WTC11 (cell line): ENCODE data around the gene ATG5. TPM values are rescaled to one million over a fixed set of nuclear protein-coding genes. Genes with fewer than 3 reads are reported as not detected.

ENCODE experiments used
- ATAC-seq: fragments of 200-7000 bp; cut with Tn5 transposase; 2 replicates; pipeline ENCODE4 v1.10.0; 2021; ENCODE audit warnings: mild to moderate bottlenecking, moderate library complexity
- CTCF ChIA-PET: fragments of 300-600 bp; sonication (Branson Sonifier 250); formaldehyde crosslinking; loops from one replicate; lab custom pipeline; 2021; ENCODE audit warnings: antibody characterized with exemption; lab: Charles Lee
- POLR2A ChIA-PET: fragments of 350-600 bp; sonication (Branson Sonifier 250); formaldehyde crosslinking; loops from one replicate; lab custom pipeline; 2021; ENCODE audit warnings: antibody characterized with exemption; lab: Charles Lee
- DNase-seq: peaks from one replicate; pipeline ENCODE4 v3.0.0; 2021; ENCODE audit warnings: low spot score
- H3K27ac Mint-ChIP-seq: 2 replicates; pipeline ENCODE4 v1.8.0; 2021; ENCODE audit warnings: mixed read lengths
- H3K27me3 Mint-ChIP-seq: 2 replicates; pipeline ENCODE4 v1.8.0; 2021; ENCODE audit warnings: low read depth, mild to moderate bottlenecking, moderate library complexity, mixed read lengths
- H3K36me3 Mint-ChIP-seq: 2 replicates; pipeline ENCODE4 v1.8.0; 2021; ENCODE audit warnings: mixed read lengths
- H3K4me1 Mint-ChIP-seq: 2 replicates; pipeline ENCODE4 v1.8.0; 2022; ENCODE audit warnings: mixed read lengths
- H3K4me3 Mint-ChIP-seq: 2 replicates; pipeline ENCODE4 v1.8.0; 2021; ENCODE audit warnings: mild to moderate bottlenecking, moderate library complexity, mixed read lengths
- H3K9me3 Mint-ChIP-seq: 2 replicates; pipeline ENCODE4 v1.8.0; 2021; ENCODE audit warnings: mixed read lengths
- FOXJ3 ChIP-seq: sonication (generic); formaldehyde crosslinking; IDR thresholded peaks from 2 replicates; pipeline ENCODE4 v1.9.0; 2021; ENCODE audit warnings: missing genetic modification reagents, mild to moderate bottlenecking, borderline replicate concordance
- FOXP1 ChIP-seq: sonication (generic); formaldehyde crosslinking; IDR thresholded peaks from 2 replicates; pipeline ENCODE4 v1.8.0; 2022; ENCODE audit warnings: missing genetic modification reagents, mild to moderate bottlenecking, moderate library complexity, borderline replicate concordance
- GTF2I ChIP-seq: fragments of 250-450 bp; sonication (Bioruptor Pico); conservative IDR thresholded peaks from 2 replicates; pipeline ENCODE4 v1.4.0; 2021; ENCODE audit warnings: mild to moderate bottlenecking
- OVOL2 ChIP-seq: fragments of 250-450 bp; sonication (Bioruptor Pico); IDR thresholded peaks from 2 replicates; pipeline ENCODE4 v1.9.0; 2021; ENCODE audit warnings: mild to moderate bottlenecking, borderline replicate concordance
- PRDM15 ChIP-seq: sonication (generic); formaldehyde crosslinking; IDR thresholded peaks from 2 replicates; pipeline ENCODE4 v1.8.0; 2022; ENCODE audit warnings: missing genetic modification reagents
- PRRX2 ChIP-seq: fragments of 250-450 bp; sonication (Bioruptor Pico); IDR thresholded peaks from 2 replicates; pipeline ENCODE4 v1.8.0; 2021; ENCODE audit warnings: mild to moderate bottlenecking
- SMAD4 ChIP-seq: sonication (generic); formaldehyde crosslinking; IDR thresholded peaks from 2 replicates; pipeline ENCODE4 v1.8.0; 2022; ENCODE audit warnings: mild to moderate bottlenecking, missing genetic modification reagents
- TCF7 ChIP-seq: sonication (generic); formaldehyde crosslinking; IDR thresholded peaks from 2 replicates; pipeline ENCODE4 v1.8.0; 2022; ENCODE audit warnings: mild to moderate bottlenecking, low read depth, missing genetic modification reagents, moderate library complexity
- ZNF121 ChIP-seq: sonication (generic); formaldehyde crosslinking; IDR thresholded peaks from 2 replicates; pipeline ENCODE4 v1.8.0; 2023; ENCODE audit warnings: missing genetic modification reagents
- ZNF416 ChIP-seq: fragments of 250-450 bp; sonication (Bioruptor Pico); IDR thresholded peaks from 2 replicates; pipeline ENCODE4 v1.9.0; 2021; ENCODE audit warnings: mild to moderate bottlenecking, inconsistent platforms
- ZNF425 ChIP-seq: fragments of 250-450 bp; sonication (Bioruptor Pico); conservative IDR thresholded peaks from 2 replicates; pipeline ENCODE4 v1.9.0; 2021; ENCODE audit warnings: mild to moderate bottlenecking
- total RNA-seq: library from RNA; stranded (reverse); gene quantifications from 3 replicates; pipeline ENCODE4 v1.2.3, GENCODE V29; 2021
- TF ChIP-seq, protein P1 (sequence below): fragments of 200-600 bp; IDR thresholded peaks from 2 replicates; pipeline ENCODE4 v1.8.0; 2022; ENCODE audit warnings: antibody characterized with exemption
- TF ChIP-seq, protein P2 (sequence below): sonication (generic); formaldehyde crosslinking; IDR thresholded peaks from 2 replicates; pipeline ENCODE4 v1.8.1; 2023; ENCODE audit warnings: mild to moderate bottlenecking, moderate library complexity, missing genetic modification reagents
- TF ChIP-seq, protein P3 (sequence below): sonication (generic); formaldehyde crosslinking; IDR thresholded peaks from 2 replicates; pipeline ENCODE4 v1.8.1; 2023; ENCODE audit warnings: mild to moderate bottlenecking, missing genetic modification reagents
- TF ChIP-seq, protein P4 (sequence below): sonication (generic); formaldehyde crosslinking; IDR thresholded peaks from 2 replicates; pipeline ENCODE4 v1.8.0; 2023; ENCODE audit warnings: mild to moderate bottlenecking, missing genetic modification reagents

The ATG5 gene
- total RNA-seq, 1 experiment from 2014 or later = 32.6 TPM

GRCh38 chr6:106347219-106347618 is 21.7 kb upstream of the ATG5 start:
- H3K27me3 Mint-ChIP-seq = no peaks in the 10 kb centered on the region
- ATAC-seq (no peak), DNase-seq (no peak)
- H3K4me1 Mint-ChIP-seq = no peaks in the 10 kb centered on the region
- no peak overlapping the region for H3K4me3 Mint-ChIP-seq
- H3K36me3 Mint-ChIP-seq = no peaks in the 10 kb centered on the region
- TF ChIP-seq ZNF416 (CRISPR knock-in tag) = no peak
- no peak for TF ChIP-seq GTF2I
- no peak for TF ChIP-seq PRRX2
- no peak for TF ChIP-seq PRDM15
- TF ChIP-seq, protein P1, sequence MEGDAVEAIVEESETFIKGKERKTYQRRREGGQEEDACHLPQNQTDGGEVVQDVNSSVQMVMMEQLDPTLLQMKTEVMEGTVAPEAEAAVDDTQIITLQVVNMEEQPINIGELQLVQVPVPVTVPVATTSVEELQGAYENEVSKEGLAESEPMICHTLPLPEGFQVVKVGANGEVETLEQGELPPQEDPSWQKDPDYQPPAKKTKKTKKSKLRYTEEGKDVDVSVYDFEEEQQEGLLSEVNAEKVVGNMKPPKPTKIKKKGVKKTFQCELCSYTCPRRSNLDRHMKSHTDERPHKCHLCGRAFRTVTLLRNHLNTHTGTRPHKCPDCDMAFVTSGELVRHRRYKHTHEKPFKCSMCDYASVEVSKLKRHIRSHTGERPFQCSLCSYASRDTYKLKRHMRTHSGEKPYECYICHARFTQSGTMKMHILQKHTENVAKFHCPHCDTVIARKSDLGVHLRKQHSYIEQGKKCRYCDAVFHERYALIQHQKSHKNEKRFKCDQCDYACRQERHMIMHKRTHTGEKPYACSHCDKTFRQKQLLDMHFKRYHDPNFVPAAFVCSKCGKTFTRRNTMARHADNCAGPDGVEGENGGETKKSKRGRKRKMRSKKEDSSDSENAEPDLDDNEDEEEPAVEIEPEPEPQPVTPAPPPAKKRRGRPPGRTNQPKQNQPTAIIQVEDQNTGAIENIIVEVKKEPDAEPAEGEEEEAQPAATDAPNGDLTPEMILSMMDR = no peak
- TF ChIP-seq FOXJ3 (CRISPR knock-in tag) = no peak
- no peak for TF ChIP-seq TCF7 (CRISPR knock-in tag)
- TF ChIP-seq, protein P2, sequence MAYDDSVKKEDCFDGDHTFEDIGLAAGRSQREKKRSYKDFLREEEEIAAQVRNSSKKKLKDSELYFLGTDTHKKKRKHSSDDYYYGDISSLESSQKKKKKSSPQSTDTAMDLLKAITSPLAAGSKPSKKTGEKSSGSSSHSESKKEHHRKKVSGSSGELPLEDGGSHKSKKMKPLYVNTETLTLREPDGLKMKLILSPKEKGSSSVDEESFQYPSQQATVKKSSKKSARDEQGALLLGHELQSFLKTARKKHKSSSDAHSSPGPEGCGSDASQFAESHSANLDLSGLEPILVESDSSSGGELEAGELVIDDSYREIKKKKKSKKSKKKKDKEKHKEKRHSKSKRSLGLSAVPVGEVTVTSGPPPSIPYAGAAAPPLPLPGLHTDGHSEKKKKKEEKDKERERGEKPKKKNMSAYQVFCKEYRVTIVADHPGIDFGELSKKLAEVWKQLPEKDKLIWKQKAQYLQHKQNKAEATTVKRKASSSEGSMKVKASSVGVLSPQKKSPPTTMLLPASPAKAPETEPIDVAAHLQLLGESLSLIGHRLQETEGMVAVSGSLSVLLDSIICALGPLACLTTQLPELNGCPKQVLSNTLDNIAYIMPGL (CRISPR knock-in tag) = no peak
- TF ChIP-seq, protein P3, sequence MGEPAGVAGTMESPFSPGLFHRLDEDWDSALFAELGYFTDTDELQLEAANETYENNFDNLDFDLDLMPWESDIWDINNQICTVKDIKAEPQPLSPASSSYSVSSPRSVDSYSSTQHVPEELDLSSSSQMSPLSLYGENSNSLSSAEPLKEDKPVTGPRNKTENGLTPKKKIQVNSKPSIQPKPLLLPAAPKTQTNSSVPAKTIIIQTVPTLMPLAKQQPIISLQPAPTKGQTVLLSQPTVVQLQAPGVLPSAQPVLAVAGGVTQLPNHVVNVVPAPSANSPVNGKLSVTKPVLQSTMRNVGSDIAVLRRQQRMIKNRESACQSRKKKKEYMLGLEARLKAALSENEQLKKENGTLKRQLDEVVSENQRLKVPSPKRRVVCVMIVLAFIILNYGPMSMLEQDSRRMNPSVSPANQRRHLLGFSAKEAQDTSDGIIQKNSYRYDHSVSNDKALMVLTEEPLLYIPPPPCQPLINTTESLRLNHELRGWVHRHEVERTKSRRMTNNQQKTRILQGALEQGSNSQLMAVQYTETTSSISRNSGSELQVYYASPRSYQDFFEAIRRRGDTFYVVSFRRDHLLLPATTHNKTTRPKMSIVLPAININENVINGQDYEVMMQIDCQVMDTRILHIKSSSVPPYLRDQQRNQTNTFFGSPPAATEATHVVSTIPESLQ = no peak
- TF ChIP-seq ZNF121 (CRISPR knock-in tag) = no peak
- TF ChIP-seq FOXP1 (CRISPR knock-in tag) = no peak
- TF ChIP-seq ZNF425 (CRISPR knock-in tag) = no peak
- no peak for TF ChIP-seq SMAD4 (CRISPR knock-in tag)
- no peak for TF ChIP-seq OVOL2 (CRISPR knock-in tag)
- TF ChIP-seq, protein P4, sequence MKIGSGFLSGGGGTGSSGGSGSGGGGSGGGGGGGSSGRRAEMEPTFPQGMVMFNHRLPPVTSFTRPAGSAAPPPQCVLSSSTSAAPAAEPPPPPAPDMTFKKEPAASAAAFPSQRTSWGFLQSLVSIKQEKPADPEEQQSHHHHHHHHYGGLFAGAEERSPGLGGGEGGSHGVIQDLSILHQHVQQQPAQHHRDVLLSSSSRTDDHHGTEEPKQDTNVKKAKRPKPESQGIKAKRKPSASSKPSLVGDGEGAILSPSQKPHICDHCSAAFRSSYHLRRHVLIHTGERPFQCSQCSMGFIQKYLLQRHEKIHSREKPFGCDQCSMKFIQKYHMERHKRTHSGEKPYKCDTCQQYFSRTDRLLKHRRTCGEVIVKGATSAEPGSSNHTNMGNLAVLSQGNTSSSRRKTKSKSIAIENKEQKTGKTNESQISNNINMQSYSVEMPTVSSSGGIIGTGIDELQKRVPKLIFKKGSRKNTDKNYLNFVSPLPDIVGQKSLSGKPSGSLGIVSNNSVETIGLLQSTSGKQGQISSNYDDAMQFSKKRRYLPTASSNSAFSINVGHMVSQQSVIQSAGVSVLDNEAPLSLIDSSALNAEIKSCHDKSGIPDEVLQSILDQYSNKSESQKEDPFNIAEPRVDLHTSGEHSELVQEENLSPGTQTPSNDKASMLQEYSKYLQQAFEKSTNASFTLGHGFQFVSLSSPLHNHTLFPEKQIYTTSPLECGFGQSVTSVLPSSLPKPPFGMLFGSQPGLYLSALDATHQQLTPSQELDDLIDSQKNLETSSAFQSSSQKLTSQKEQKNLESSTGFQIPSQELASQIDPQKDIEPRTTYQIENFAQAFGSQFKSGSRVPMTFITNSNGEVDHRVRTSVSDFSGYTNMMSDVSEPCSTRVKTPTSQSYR (CRISPR knock-in tag) = no peak
- H3K27ac Mint-ChIP-seq = no peak overlapping the region
- POLR2A ChIA-PET = no interaction called here
- CTCF ChIA-PET = interaction anchor here (1.4 to 3.1 kb wide), 3 partner anchors 8 to 219 kb away, joined by 4 to 15 read pairs (median 15); partner anchors contain the start of gene CRYBG1
- peaks cover 2% of the 10 kb centered on the region for H3K9me3 Mint-ChIP-seq
